ENCODE measurements around the gene ARHGAP22. TPM values are rescaled to one million over a fixed set of nuclear protein-coding genes. Genes with fewer than 3 reads are reported as not detected.

Gene ARHGAP22
- total RNA-seq, 4 donors from 2014 or later = 7.7 to 16.5 (median 14.3) TPM

DNA sequence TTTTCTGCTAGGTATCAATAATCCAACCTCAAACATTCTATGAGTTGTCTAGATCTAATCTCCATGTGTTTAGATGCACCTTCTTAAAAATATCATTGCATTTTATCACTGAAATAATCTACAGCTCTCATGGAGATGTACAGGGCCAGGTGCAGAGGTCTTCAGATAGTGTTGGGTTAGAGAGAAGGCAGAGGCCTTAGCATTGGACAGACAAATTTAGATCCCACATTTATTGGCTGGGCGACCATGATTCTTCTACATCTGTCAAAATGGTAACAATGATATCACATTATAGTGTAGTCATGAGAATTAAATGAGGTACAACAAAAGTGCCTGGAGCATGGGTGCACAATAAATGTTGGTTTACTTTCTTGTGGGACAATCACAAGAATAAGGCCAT lies 3.1 kb downstream of the ARHGAP22 start:
- Histone ChIP-seq H3K4me3 (no peak overlapping the region), H3K27ac (no peak overlapping the region), H3K4me1 (peaks cover 0 to 16% (median 8%) of the 10 kb centered on the region in 4 donors), H3K27me3 (peaks cover 0 to 2% of the 10 kb centered on the region in 2 donors), H3K9me3 (no peaks in the 10 kb centered on the region), H3K36me3 (no peaks in the 10 kb centered on the region)
- WGBS, 2 donors = 97 to 100% methylated on average over 1 of the region's 1 CpG
- no peak for DNase-seq (ENCODE audit: low spot score in 2 of 2)
- TF ChIP-seq POLR2A (IDR thresholded peaks at IDR 0.05) (no peak), EP300 (IDR thresholded peaks at IDR 0.05) (no peak)
- TF ChIP-seq, protein P1, sequence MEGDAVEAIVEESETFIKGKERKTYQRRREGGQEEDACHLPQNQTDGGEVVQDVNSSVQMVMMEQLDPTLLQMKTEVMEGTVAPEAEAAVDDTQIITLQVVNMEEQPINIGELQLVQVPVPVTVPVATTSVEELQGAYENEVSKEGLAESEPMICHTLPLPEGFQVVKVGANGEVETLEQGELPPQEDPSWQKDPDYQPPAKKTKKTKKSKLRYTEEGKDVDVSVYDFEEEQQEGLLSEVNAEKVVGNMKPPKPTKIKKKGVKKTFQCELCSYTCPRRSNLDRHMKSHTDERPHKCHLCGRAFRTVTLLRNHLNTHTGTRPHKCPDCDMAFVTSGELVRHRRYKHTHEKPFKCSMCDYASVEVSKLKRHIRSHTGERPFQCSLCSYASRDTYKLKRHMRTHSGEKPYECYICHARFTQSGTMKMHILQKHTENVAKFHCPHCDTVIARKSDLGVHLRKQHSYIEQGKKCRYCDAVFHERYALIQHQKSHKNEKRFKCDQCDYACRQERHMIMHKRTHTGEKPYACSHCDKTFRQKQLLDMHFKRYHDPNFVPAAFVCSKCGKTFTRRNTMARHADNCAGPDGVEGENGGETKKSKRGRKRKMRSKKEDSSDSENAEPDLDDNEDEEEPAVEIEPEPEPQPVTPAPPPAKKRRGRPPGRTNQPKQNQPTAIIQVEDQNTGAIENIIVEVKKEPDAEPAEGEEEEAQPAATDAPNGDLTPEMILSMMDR (IDR thresholded peaks at IDR 0.05) = no peak

DNA sequence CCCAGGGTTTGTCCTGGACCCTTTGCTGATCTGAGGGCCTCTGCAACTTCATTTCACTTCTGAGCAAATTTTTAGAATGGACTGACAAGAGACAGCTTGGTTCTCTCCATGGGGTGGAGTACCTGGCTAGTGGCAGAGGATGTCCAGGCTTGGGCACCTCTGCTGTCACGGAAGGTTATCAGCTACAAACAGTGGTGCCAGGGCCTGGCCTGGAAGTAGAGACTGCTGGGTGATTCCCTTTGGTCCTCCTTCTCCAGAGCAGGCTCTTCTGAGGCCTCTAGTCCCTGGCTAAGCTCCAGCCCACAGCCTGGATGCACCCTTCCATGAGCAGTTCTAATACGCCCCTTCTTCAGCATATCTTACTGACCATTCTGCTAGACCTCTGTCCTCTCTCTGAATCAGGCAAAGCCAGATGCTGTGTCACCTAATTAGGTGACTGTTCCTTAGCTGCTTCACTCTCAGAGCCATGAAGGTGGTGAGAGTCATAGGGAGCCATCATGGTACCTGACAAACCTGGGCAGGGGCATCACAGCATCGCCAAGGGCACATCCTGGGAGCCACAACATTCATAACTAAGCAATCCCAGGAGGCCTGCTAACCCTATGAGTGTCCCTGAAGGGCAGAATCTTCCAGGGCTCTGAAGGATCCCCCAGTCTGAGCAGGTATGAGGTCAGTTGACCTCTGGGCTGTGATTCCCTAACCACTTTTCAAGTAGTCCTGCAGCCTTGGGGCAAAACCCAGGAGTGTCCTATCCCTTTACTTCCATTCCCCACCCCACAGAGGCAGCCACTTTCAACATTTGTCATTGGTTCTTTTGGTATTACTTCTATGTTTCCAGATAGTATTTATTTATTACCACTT lies 4.0 kb downstream of the ARHGAP22 start:
- Histone ChIP-seq H3K27me3 (peaks cover 0 to 2% of the 10 kb centered on the region in 2 donors), H3K36me3 (no peaks in the 10 kb centered on the region), H3K9me3 (no peaks in the 10 kb centered on the region), H3K27ac (no peak overlapping the region), H3K4me1 (peaks cover 0 to 16% (median 8%) of the 10 kb centered on the region in 4 donors), H3K4me3 (no peak overlapping the region)
- DNase-seq (ENCODE audit: low spot score in 2 of 2) = no peak
- TF ChIP-seq EP300 (IDR thresholded peaks at IDR 0.05) = no peak
- no peak for TF ChIP-seq POLR2A (IDR thresholded peaks at IDR 0.05)
- TF ChIP-seq, protein P1 (IDR thresholded peaks at IDR 0.05) = no peak
- 86 to 90% methylated on average over 3 of the region's 3 CpGs for WGBS, 2 donors

DNA sequence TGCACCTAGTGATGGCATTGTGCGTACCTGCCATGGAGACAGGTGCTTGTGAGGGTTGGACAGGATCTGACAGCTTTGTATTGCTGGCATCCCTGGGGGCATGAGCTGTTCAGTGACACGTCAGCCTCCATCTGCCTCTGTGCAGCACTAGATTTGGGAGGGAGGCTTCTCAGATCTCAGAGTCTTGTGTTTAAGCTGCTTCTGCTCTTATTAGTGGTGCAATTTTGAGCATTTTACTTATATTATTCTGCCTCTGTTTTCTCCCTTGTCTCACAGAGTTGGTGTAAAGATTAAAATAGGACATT lies 5.1 kb downstream of the ARHGAP22 start:
- TF ChIP-seq POLR2A (IDR thresholded peaks at IDR 0.05) (no peak), EP300 (IDR thresholded peaks at IDR 0.05) (no peak)
- TF ChIP-seq, protein P1 (IDR thresholded peaks at IDR 0.05) = no peak
- no peak for DNase-seq (ENCODE audit: low spot score in 2 of 2)
- Histone ChIP-seq H3K36me3 (no peaks in the 10 kb centered on the region), H3K4me3 (no peak overlapping the region), H3K4me1 (peaks cover 0 to 8% (median 3%) of the 10 kb centered on the region in 4 donors), H3K9me3 (no peaks in the 10 kb centered on the region), H3K27ac (no peak overlapping the region), H3K27me3 (peaks cover 0 to 2% of the 10 kb centered on the region in 2 donors)
- WGBS, 2 donors = 78 to 79% methylated on average over 2 of the region's 2 CpGs

DNA sequence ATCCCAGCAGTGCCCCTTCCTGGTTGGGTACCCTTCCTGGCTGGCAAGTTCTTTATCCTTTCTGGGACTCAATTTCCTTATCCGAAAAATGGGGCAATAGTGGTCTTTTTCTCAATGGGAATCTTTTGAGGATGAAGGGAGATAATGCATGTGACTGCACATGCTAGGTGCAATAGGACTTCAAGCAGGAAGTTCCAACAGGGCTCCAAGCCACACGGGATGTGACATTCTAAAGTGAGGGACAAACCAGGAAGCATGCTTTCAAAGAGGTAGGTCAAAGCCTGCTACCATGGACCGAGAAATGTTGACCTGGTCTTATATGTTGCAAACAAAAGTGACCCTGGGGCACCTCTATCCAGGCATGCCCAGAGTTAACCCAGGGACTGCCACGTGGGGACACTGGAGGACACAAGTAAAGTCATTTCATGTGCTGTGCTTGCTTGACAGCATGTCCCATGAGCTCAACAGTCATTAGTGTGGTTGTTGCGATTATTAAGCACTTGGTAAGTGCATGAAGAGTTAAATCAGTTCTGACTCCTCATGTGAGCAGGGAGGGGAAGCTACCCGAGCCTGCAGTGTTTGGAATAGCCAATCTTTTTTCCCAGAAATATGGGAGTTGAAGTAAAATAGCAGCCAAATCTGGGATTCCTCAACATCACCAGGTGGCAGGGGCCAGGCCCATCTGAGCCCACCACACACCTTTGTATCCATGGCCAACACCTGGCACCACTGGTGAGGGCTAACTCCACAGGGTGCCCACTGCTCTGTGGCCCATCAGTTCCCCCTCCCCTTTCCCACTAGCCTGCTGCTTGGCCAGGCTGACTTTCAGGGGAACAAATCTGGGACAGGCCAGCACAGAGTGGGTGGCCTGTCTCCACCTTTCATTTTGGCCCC lies 5.7 kb downstream of the ARHGAP22 start:
- TF ChIP-seq POLR2A (IDR thresholded peaks at IDR 0.05) (no peak), EP300 (IDR thresholded peaks at IDR 0.05) (no peak)
- TF ChIP-seq, protein P1 (IDR thresholded peaks at IDR 0.05) = no peak
- H3K9me3 ChIP-seq = no peaks in the 10 kb centered on the region
- no peaks in the 10 kb centered on the region for H3K36me3 ChIP-seq
- no peak overlapping the region for H3K27ac ChIP-seq
- peaks cover 0 to 2% (median 0%) of the 10 kb centered on the region in 4 donors for H3K4me1 ChIP-seq
- H3K27me3 ChIP-seq = peaks cover 0 to under 1% of the 10 kb centered on the region in 2 donors
- 58 to 65% methylated on average over 6 of the region's 6 CpGs for WGBS, 2 donors
- no peak for DNase-seq (ENCODE audit: low spot score in 2 of 2)
- no peak overlapping the region for H3K4me3 ChIP-seq

All from tibial nerve (tissue), 4 donors.